Duodenal mucosa (tissue), 2 donors: ENCODE results near the gene NARF.

Source experiments
- H3K27ac ChIP-seq: one replicate; pipeline ENCODE4 v1.7.0; 2013; ENCODE audit warnings: low read depth, low read length
- H3K27me3 ChIP-seq, 2 donors: one replicate each; pipeline ENCODE4 v1.7.0; 2013; ENCODE audit warnings: low read length in 2 of 2, control low read depth in 1 of 2; ENCODE audit not compliant: insufficient read depth in 2 of 2, control insufficient read depth in 1 of 2
- H3K36me3 ChIP-seq, 2 donors: one replicate each; pipeline ENCODE4 v1.7.0; 2013; ENCODE audit warnings: low read length in 2 of 2, control low read depth in 1 of 2; ENCODE audit not compliant: insufficient read depth in 2 of 2, control insufficient read depth in 1 of 2
- H3K4me1 ChIP-seq, 2 donors: one replicate each; pipeline ENCODE4 v1.7.0; 2013; ENCODE audit warnings: low read length in 2 of 2, control low read depth in 1 of 2; ENCODE audit not compliant: insufficient read depth in 2 of 2, control insufficient read depth in 1 of 2
- H3K4me3 ChIP-seq, 2 donors: one replicate each; pipeline ENCODE4 v1.7.0; 2013; ENCODE audit warnings: low read length in 2 of 2, low read depth in 1 of 2
- H3K9ac ChIP-seq, 2 donors: one replicate each; pipeline ENCODE4 v1.7.0; 2013; ENCODE audit warnings: low read length in 2 of 2, low read depth in 1 of 2
- H3K9me3 ChIP-seq, 2 donors: one replicate each; pipeline ENCODE4 v1.7.0; 2013; ENCODE audit warnings: low read length in 2 of 2, control low read depth in 1 of 2; ENCODE audit not compliant: control insufficient read depth in 1 of 2

NARF gene

DNA sequence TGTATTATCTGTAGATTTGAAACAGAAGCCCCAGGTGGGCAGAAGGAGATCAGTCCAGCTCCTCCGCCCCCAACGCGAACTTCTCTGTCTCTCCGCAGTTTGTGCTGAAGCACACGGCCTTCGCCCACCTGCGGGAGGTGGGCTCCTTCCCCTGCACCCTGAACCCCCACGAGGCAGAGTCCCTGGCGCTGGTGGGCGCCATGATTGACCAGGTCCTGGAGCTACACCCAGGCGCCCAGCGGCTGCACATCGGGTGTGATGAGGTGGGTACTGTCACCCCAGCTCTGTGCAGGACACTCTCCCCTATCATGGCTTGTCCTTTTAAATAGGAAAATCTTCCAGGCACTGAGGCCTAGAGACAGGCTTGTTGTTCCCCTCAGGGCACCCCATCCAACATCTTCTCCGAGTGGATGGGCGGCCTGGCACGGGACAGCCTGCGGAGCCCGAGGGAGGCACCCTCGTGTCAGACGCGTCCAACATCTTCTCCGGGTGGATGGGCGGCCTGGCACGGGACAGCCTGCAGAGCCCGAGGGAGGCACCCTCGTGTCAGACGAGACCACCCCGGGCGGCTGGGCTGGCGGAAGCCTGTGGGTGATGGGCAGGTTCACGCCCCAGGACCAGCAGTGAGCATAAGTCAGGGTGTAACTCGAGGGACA, 24.9 kb upstream of the NARF start:
- H3K27ac ChIP-seq: no peak overlapping the region
- H3K36me3 ChIP-seq: peaks cover 0 to 28% of the 10 kb centered on the region in 2 donors
- H3K9ac ChIP-seq: no peak overlapping the region
- H3K4me3 ChIP-seq: no peak overlapping the region
- H3K27me3 ChIP-seq: no peaks in the 10 kb centered on the region
- H3K9me3 ChIP-seq: no peaks in the 10 kb centered on the region
- H3K4me1 ChIP-seq: no peaks in the 10 kb centered on the region

DNA sequence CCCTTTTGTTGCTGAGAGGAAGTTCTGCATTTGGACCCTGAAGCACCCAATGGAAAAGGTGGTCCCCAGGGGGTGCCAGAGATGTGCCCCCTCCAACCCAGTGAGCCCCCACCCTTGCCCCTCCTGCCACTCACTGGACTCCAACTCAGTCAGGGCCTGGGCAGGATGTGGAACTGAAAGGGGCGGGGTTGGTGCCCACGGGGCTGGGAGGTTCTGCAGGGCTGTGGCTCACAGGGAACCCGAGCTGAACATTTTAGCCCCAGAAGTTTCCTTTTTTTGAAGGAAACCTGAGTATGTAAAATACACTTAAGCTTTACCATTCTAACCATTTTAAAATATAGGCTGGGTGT, 24.4 kb upstream of the NARF start:
- no peak overlapping the region for H3K9ac ChIP-seq
- no peaks in the 10 kb centered on the region for H3K27me3 ChIP-seq
- no peak overlapping the region for H3K4me3 ChIP-seq
- no peak overlapping the region for H3K27ac ChIP-seq
- H3K9me3 ChIP-seq: no peaks in the 10 kb centered on the region
- no peaks in the 10 kb centered on the region for H3K4me1 ChIP-seq
- peaks cover 0 to 27% of the 10 kb centered on the region in 2 donors for H3K36me3 ChIP-seq

DNA sequence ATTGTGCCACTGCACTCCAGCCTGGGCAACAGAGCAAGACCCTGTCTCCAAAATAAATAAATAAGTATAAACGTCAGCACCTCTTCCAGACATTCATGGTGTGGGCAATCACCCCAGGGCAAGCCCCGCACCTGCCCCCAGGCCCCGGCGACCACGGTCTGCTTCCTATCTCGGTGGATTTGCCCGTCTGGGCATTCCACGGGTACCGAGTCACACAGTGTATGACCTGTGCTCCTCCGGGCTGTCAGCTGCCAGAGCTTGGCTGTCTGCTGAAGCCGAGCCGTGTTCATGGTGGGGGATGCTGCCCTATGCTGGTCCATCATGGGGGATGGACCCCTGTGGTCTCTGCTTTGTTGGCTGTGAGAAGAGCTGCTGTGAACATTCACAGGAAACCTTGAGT, 23.4 kb upstream of the NARF start:
- Histone ChIP-seq H3K4me3 (no peak overlapping the region), H3K27ac (no peak overlapping the region), H3K27me3 (no peaks in the 10 kb centered on the region), H3K4me1 (no peaks in the 10 kb centered on the region), H3K36me3 (peaks cover 0 to 24% of the 10 kb centered on the region in 2 donors), H3K9me3 (no peaks in the 10 kb centered on the region), H3K9ac (no peak overlapping the region)

DNA sequence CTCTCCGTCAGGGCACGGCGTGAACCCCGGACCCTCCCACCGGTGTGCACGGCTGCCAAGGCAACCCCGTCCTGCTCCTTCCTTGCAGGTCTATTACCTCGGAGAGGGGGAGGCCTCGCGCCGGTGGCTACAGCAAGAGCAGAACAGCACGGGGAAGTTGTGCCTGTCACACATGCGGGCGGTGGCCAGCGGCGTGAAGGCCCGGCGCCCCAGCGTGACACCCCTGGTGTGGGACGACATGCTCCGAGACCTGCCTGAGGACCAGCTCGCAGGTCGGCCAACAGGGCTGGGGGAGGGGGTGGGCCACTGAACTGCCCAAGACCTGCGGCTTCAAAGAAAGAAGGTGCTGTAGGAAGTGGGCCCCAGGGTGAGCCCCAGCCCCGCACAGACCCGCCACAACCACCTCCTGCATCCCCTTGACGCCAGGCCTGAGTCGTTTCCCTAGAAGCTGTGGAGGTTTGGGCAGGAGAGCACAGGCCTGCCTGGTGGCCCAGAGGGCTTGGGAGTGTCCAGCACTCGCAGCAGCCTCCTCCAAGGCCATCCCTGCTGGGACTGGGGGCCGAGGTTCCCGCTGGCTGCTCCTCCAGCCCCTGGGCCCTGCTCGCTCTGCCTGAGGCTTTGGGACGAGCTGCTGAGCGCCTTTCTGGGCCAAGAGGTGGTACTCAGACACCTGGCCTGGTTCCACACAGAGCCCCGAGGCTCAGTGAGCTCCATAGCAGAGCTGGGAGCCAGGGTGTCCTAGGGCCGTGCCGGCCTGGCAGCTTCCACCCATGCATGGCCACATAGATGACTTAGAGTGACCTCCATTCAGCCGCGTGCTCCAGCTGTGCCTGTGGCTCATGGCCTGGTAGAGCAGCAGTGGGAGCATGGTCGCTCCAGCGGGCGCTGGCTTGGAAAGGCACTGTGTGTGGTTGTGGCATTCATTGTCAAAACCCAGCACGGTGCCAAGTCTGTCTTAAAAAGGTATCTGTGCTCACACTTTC, 22.6 kb upstream of the NARF start:
- no peaks in the 10 kb centered on the region for H3K27me3 ChIP-seq
- H3K4me3 ChIP-seq: no peak overlapping the region
- H3K36me3 ChIP-seq: peaks cover 0 to 24% of the 10 kb centered on the region in 2 donors
- H3K4me1 ChIP-seq: no peaks in the 10 kb centered on the region
- H3K9me3 ChIP-seq: no peaks in the 10 kb centered on the region
- no peak overlapping the region for H3K27ac ChIP-seq
- no peak overlapping the region for H3K9ac ChIP-seq

DNA sequence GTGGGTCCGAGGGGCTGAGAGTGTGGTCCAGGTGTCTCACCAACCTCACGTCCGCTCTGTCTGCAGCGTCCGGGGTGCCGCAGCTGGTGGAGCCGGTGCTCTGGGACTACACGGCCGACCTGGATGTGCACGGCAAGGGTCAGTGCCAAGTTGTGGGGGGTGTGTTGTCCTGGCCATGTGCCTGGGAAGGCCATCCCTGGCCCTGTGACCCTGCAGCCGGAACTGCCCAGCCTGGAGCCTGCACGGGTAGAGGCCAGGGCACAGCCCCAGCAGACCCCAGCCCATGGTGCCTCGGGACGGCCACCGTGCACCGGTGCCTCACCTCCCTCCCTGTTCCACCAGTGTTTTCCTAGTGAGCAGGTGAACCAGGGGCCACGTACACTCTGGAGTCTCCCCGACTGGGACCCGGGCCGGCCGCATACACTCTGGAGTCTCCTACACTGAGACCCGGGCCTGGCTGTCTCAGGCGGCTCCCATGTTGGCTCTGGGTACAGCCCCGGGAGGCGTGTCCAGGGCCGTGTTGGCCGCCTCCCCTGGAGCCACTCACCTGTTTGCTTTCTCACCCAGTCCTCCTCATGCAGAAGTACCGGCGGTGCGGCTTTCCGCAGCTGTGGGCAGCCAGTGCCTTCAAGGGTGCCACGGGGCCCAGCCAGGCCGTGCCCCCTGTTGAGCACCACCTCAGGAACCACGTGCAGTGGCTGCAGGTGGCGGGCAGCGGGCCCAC, 21.8 kb upstream of the NARF start:
- Histone ChIP-seq H3K36me3 (peaks cover 0 to 25% of the 10 kb centered on the region in 2 donors), H3K27ac (no peak overlapping the region), H3K4me3 (no peak overlapping the region), H3K9ac (no peak overlapping the region), H3K27me3 (no peaks in the 10 kb centered on the region), H3K4me1 (no peaks in the 10 kb centered on the region), H3K9me3 (no peaks in the 10 kb centered on the region)

DNA sequence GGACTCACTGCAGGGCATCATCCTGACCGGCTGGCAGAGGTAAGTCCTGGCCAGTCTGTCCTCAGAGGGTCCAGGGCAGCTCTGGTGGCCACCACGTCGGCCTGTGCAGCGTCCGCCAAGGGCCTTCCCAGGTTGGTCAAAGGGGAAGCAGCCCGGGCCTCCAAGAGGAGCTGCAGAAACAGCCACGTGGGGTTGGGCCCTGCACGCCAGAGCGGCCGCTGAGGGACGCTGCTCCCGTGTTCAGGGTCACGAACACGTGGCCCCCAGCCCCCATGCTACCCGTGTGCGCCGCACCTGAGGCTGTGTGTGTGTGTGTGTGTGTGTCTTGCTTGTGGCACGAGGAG, 21.2 kb upstream of the NARF start:
- Histone ChIP-seq H3K4me3 (no peak overlapping the region), H3K27ac (no peak overlapping the region), H3K27me3 (no peaks in the 10 kb centered on the region), H3K4me1 (no peaks in the 10 kb centered on the region), H3K9ac (no peak overlapping the region), H3K9me3 (no peaks in the 10 kb centered on the region), H3K36me3 (peaks cover under 1 to 29% of the 10 kb centered on the region in 2 donors)

DNA sequence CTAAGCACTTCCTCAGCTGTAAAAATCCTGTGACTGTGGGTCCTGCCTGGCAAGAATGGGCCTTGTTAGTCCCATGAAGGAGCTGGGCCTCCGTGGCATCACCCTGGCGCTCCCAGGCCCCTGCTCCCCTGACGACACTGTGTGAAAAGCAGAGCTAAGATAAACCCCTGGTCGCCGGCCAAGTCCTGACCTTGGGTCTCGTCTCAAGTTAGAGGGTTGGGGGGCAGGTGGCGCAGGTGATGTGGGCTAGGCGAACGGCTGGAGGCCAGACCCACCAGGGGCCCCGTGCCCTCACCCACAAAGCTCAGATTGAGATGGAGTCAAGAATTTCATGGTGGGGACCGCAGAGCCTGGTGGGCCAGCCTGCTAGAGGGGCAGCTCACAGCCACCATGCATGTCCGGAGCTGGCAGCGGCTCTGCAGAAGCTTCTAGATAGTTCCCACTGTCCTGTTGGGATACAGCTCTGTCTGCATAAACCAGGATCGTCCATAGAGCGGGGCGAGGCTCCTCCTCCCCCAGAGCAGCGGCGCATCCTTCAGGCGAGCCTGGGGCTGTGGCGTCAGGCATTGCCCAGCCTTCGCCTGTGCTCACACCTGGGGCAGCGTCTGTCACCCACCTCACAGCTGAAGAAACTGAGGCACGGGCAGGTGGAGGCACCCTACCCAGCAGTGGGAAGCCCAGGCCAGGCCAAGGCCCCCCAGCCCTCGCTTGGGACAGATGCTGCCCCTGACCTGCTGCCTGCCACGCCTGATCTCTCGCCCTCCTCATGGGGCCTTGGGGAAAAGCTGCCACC, 19.9 kb upstream of the NARF start:
- Histone ChIP-seq H3K27me3 (no peaks in the 10 kb centered on the region), H3K36me3 (peaks cover 7 to 42% of the 10 kb centered on the region in 2 donors), H3K4me1 (no peaks in the 10 kb centered on the region), H3K27ac (no peak overlapping the region), H3K9me3 (no peaks in the 10 kb centered on the region), H3K9ac (no peak overlapping the region), H3K4me3 (no peak overlapping the region)

DNA sequence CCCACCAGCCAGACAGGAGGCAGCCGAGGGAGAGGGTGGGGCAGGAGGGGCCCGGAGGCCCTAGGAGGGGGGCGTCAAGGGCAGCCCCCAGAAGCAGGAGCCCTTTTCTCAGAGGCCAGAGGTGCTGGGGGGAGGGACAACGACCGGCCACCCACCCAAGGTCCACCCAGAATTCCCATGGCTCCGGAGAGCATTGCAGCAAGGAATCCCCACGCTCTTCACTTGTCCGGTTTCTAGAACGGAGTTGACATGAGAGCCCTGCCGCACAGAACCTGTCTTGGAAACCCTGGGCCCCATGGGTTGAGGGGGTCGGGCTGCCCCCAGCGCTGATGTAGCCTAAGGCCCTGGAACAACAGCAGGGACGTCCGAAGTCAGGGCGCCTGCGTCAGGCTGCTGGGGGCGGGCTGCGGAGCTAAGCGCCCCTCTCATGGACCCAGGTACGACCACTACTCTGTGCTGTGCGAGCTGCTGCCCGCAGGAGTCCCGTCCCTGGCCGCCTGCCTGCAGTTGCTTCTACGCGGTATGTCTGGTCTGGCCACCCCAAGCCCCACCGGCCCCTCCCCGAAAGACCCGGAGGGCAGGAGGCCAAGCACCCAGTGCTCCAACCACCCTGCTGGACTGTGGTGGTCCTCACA, 19.2 kb upstream of the NARF start:
- Histone ChIP-seq H3K9ac (no peak overlapping the region), H3K4me3 (no peak overlapping the region), H3K27me3 (no peaks in the 10 kb centered on the region), H3K4me1 (no peaks in the 10 kb centered on the region), H3K36me3 (peaks cover 11 to 49% of the 10 kb centered on the region in 2 donors), H3K9me3 (no peaks in the 10 kb centered on the region), H3K27ac (no peak overlapping the region)

DNA sequence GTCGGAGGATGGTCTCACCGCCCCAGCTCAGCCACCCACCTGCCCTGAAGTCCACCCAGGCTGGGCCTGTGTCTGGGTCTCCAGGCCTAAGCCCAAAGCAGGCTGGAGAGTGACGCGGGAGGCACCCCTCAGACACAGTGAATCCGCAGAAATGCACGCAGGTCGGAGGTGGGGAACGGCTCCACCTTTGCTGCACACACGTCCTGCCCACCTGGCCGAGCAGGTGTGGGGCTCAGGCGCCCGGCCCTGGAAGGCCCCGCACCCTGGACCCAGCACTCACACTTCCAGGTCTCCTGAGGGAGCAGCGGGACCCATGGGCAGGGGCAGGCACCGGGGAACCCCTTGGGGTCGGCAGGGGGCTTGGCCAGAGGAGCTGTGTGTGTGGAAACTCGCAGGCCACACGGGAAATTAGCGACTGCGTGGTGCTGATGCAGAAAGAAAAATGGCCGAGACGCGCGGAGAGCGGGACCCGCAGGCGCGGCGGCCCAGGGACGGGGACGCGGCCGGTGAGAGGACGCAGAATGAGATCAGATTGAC, 18.6 kb upstream of the NARF start:
- Histone ChIP-seq H3K27me3 (no peaks in the 10 kb centered on the region), H3K4me3 (no peak overlapping the region), H3K36me3 (peaks cover 14 to 55% of the 10 kb centered on the region in 2 donors), H3K27ac (no peak overlapping the region), H3K9me3 (no peaks in the 10 kb centered on the region), H3K4me1 (no peaks in the 10 kb centered on the region), H3K9ac (no peak overlapping the region)
